Hematopoietic multipotent progenitor cell treated with erythropoietin and hydrocortisone succinate and interleukin-3 and kit ligand, for 15 days (in vitro differentiated cells): ENCODE measurements around the gene MTFP1.
"Not testable (repeated sequence)": the region's sequence is repeated elsewhere in the genome, so short reads cannot be mapped to it uniquely, and the experiment has no call there.

Source experiments
- DNase-seq: peaks from one replicate; pipeline ENCODE4 v3.0.0-alpha.2; 2015; ENCODE audit warnings: low spot score

Gene MTFP1

GRCh38 chr22:30455075-30455840, 29.7 kb downstream of the MTFP1 start:
- no peak for DNase-seq

GRCh38 chr22:30457981-30458380, 32.4 kb downstream of the MTFP1 start:
- DNase-seq, result no peak

GRCh38 chr22:30459181-30460052, 33.8 kb downstream of the MTFP1 start:
- DNase-seq, result peak; percentile 19

GRCh38 chr22:30460147-30460546, 34.6 kb downstream of the MTFP1 start:
- no peak for DNase-seq

- DNase-seq, result not testable (repeated sequence)
Measured at GRCh38 chr22:30460555-30460954, 35.0 kb downstream of the MTFP1 start.

- no peak for DNase-seq
Measured at GRCh38 chr22:30469165-30469564, 43.6 kb downstream of the MTFP1 start.

GRCh38 chr22:30470655-30471054, 45.1 kb downstream of the MTFP1 start:
- no peak for DNase-seq

- no peak for DNase-seq
Measured at GRCh38 chr22:30471616-30472318, 46.2 kb downstream of the MTFP1 start, which contains the start of gene SEC14L3. Gene SEC14L3, minus strand, starts transcription at chr22:30472017. Its CDS starts 59 bp downstream, at chr22:30471958.

- no peak for DNase-seq
Measured at GRCh38 chr22:30472994-30473720, 47.6 kb downstream of the MTFP1 start.

GRCh38 chr22:30474121-30474520, 48.6 kb downstream of the MTFP1 start:
- no peak for DNase-seq

GRCh38 chr22:30474683-30475424, 49.3 kb downstream of the MTFP1 start:
- DNase-seq, result no peak
